GM12891 (cell line): ENCODE data around the gene OR4D1.
"Not testable (repeated sequence)": the region's sequence is repeated elsewhere in the genome, so short reads cannot be mapped to it uniquely, and the experiment has no call there.

ENCODE experiments used
- DNase-seq: peaks from one replicate; pipeline ENCODE4 v3.0.0; 2011; ENCODE audit warnings: low spot score; ENCODE audit not compliant: insufficient read length
- FAIRE-seq: peaks from 2 replicates; lab custom pipeline; 2011; peaks lifted over from hg19 to GRCh38; lab: Jason Lieb, UNC
- PAX5 ChIP-seq: IDR thresholded peaks from 2 replicates; pipeline ENCODE4 v1.6.1; 2011; ENCODE audit warnings: low read length, moderate library complexity, mild to moderate bottlenecking; ENCODE audit not compliant: insufficient read depth, severe bottlenecking
- POLR2A ChIP-seq: IDR thresholded peaks from 2 replicates; pipeline ENCODE4 v1.6.1; 2011; ENCODE audit warnings: low read depth, low read length, control low read depth
- POLR2AphosphoS5 ChIP-seq: IDR thresholded peaks from 2 replicates; pipeline ENCODE4 v1.6.1; 2011; ENCODE audit warnings: low read depth, low read length, control low read depth
- POU2F2 ChIP-seq: IDR thresholded peaks from 2 replicates; pipeline ENCODE4 v1.6.1; 2011; ENCODE audit warnings: low read depth, mild to moderate bottlenecking, control low read depth, low read length, moderate library complexity
- SPI1 ChIP-seq: IDR thresholded peaks from 2 replicates; pipeline ENCODE4 v1.6.1; 2011; ENCODE audit warnings: low read depth, low read length, control low read depth
- TAF1 ChIP-seq: IDR thresholded peaks from 2 replicates; pipeline ENCODE4 v1.6.1; 2011; ENCODE audit warnings: low read depth, low read length, control low read depth

OR4D1 gene

GRCh38 chr17:58119491-58119890 is 28.7 kb upstream of the OR4D1 start:
- TF ChIP-seq PAX5 (no peak), TAF1 (no peak), POLR2AphosphoS5 (no peak), SPI1 (no peak), POU2F2 (no peak), POLR2A (no peak)
- no peak for FAIRE-seq

GRCh38 chr17:58120195-58120822 is 27.9 kb upstream of the OR4D1 start:
- DNase-seq (no peak), FAIRE-seq (peak; percentile 73)
- TF ChIP-seq SPI1 (no peak), TAF1 (no peak), PAX5 (no peak)

More at GRCh38 chr17:58119491-58119890, 28.7 kb upstream of the OR4D1 start:
- no peak for DNase-seq

DNA sequence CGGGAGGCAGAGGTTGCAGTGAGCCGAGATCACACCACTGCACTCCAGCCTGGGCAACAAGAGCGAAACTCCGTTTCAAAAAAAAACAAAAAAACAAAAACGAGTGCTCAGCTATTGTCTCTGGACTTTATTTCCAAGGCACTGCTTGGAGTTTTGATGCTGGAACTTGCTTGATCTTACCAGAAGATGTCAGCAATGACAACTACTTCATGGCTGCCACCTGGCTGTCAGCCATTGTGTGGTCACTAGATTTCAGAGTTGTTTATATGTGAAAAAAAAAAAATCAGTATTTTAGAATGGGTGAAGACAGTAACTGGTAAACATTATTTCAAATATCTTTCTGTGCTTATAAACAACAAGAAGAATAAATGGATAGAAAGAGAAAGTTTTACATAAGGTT is 26.3 kb upstream of the OR4D1 start:
- TF ChIP-seq SPI1: no peak
- no peak for TF ChIP-seq POLR2AphosphoS5
- TF ChIP-seq TAF1: no peak
- no peak for TF ChIP-seq PAX5
- no peak for TF ChIP-seq POU2F2
- TF ChIP-seq POLR2A: no peak
- DNase-seq (peak; percentile 12), FAIRE-seq (no peak)

DNA sequence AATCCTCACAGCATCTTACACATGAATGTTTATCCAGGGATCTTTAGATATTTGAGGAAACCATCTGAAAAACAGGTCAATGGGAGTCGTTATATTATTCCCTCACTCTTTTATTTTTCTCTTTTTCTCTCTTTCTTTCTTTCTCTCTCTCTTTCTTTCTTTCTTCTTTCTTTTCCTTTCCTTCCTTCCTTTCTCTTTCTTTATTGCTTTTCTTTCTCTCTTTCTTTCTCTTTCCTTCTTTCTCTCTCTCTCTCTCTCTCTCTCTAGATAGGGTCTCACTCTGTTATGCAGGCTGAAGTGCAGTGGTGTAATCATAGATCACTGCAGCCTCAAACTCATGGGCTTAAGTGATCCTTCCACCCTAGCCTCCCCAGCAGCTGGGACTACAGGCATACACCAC is 20.3 kb upstream of the OR4D1 start:
- FAIRE-seq: no peak
- DNase-seq: no peak
- TF ChIP-seq POLR2AphosphoS5 (no peak), PAX5 (no peak), TAF1 (no peak), POLR2A (no peak), POU2F2 (no peak), SPI1 (no peak)

DNA sequence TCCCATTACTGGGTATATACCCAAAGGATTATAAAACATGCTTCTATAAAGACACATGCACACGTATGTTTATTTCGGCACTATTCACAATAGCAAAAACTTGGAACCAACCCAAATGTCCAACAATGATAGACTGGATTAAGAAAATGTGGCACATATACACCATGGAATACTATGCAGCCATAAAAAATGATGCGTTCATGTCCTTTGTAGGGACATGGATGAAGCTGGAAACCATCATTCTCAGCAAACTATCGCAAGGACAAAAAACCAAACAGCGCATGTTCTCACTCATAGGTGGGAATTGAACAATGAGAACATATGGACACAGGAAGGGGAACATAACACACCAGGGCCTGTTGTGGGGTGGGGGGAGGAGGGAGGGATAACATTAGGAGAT is 15.5 kb upstream of the OR4D1 start:
- FAIRE-seq, DNase-seq: not testable (repeated sequence)

DNA sequence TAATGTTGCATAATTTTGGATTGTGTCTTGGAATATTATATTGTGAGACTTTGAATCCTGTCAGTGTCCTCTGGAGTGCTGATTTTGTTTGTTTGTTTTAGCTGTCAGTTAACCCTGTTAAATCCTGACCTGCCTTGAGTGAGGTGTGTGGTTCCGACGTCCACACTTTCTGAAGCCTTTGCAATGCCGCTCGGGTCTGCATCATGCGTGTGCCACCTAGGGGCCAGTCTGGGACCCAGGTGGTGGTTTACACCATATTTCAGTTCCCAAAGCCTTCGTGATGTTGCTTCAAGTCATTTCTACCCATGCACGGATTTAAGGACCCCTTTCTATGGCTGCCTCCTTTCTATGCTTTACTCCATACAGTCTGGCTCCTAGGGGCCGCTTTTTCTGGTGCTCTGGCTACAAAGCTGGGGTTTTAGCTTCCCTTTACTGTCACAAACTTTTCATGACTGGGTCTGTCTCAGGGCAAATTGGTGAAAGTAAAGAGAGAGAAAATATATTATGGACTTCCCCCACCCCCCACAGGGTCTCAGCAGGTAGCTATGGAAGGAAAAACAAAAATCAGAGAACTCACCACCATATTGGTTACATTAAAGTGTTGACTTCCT is 11.4 kb upstream of the OR4D1 start:
- FAIRE-seq: no peak

DNA sequence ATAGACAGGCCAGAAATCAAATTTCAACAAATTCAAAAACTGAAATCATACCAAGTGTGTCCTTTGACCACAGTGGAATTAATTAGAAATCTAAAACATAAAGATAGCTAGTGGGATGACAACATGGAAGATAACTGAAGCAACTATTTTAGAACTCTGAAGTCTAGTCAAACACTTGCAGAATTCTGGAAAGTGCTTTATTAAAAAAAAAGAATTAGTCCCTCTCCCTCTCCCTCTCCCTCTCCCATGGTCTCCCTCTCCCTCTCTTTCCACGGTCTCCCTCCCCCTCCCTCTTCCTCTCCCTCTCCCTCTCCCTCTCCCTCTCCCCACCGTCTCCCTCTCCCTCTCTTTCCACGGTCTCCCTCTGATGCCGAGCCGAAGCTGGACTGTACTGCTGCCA is 6.7 kb upstream of the OR4D1 start:
- no peak for FAIRE-seq
- TF ChIP-seq PAX5 (no peak), POU2F2 (no peak), SPI1 (no peak), POLR2A (no peak), POLR2AphosphoS5 (no peak), TAF1 (no peak)
- DNase-seq: no peak

More for the DNA sequence above, 11.4 kb upstream of the OR4D1 start:
- TF ChIP-seq TAF1 (no peak), PAX5 (no peak), SPI1 (no peak), POLR2AphosphoS5 (no peak), POLR2A (no peak), POU2F2 (no peak)
- no peak for DNase-seq

DNA sequence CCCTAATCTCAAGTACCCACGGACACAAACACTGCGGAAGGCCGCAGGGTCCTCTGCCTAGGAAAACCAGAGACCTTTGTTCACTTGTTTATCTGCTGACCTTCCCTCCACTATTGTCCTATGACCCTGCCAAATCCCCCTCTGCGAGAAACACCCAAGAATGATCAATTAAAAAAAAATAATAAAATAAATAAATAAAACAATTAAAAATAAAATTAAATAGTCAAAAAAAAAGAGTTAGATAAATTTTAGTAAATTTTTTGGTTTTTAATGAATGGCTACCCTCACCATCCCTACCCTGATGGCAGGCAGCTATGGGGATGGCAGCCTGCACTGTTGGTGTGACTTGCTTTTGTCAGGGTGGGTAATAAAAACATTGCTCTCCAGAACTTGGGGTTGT is 4.8 kb upstream of the OR4D1 start:
- DNase-seq, FAIRE-seq: not testable (repeated sequence)

DNA sequence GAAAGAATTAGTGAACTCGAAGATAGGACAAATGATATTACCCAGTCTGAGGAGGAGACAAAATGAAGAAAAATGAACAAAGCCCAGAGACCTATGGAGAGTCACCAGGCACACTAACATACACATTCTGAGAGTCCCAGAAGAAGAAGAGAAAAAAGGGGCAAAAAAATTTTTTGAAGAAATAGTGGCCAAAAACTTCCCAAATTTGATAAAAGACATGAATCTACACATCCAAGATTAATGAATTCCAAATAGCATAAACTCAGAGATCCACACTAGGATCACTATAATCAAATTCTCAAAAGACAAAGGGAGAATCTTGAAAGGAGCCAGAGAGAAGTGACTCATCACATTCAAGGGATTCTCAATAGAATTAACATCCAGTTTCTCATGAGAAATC is 3.4 kb upstream of the OR4D1 start:
- DNase-seq (no peak), FAIRE-seq (no peak)
- no peak for TF ChIP-seq PAX5
- no peak for TF ChIP-seq POLR2A
- no peak for TF ChIP-seq POLR2AphosphoS5
- no peak for TF ChIP-seq TAF1
- no peak for TF ChIP-seq SPI1
- no peak for TF ChIP-seq POU2F2

GRCh38 chr17:58148609-58149008 is 425 bp downstream of the OR4D1 start:
- FAIRE-seq: no peak
- TF ChIP-seq PAX5 (no peak), SPI1 (no peak), POLR2AphosphoS5 (no peak), POU2F2 (no peak), TAF1 (no peak), POLR2A (no peak)
- DNase-seq: no peak

DNA sequence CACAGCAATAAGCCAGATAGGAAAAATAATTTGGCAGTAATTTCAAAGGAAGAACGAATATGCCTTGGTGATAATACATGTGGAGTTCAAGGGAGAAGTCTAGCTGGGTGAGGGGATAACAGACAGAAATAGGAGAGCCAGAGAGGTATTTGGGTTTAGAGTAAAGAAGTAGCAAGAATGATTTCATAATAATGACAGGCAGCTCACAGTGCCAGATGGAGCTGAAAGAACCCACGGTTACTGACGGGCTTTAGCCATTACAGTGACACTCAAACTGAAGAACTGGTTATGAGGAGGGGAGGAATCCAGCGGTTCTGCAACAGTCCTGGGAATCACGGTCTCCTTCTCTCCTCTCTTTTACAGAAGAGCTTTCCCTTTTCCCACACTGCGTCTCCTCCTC is 2.2 kb downstream of the OR4D1 start:
- FAIRE-seq (no peak), DNase-seq (no peak)
- TF ChIP-seq SPI1: no peak
- TF ChIP-seq POLR2A: no peak
- no peak for TF ChIP-seq TAF1
- no peak for TF ChIP-seq PAX5
- no peak for TF ChIP-seq POLR2AphosphoS5
- no peak for TF ChIP-seq POU2F2
